Mesendoderm (in vitro differentiated cells): ENCODE data around the gene PELI2.

Experiments
- DNase-seq: peaks from one replicate; pipeline ENCODE4 v3.0.0; 2013
- H2AK5ac ChIP-seq: 2 replicates; pipeline ENCODE4 v1.6.1; 2013; ENCODE audit warnings: low read length, inconsistent platforms
- H2BK120ac ChIP-seq: 2 replicates; pipeline ENCODE4 v1.6.1; 2013; ENCODE audit warnings: low read depth, mild to moderate bottlenecking, low read length, moderate library complexity, mixed read lengths
- H2BK15ac ChIP-seq: replicated peaks from 2 replicates; pipeline ENCODE4 v1.6.1; 2013; ENCODE audit warnings: low read depth, mild to moderate bottlenecking, moderate library complexity
- H2BK5ac ChIP-seq: 2 replicates; pipeline ENCODE4 v1.6.1; 2013; ENCODE audit warnings: low read length, inconsistent platforms
- H3K18ac ChIP-seq: 2 replicates; pipeline ENCODE4 v1.6.1; 2013; ENCODE audit warnings: mild to moderate bottlenecking, low read length, mixed read lengths
- H3K23ac ChIP-seq: one replicate; pipeline ENCODE4 v1.6.1; 2013; ENCODE audit warnings: low read length
- H3K27ac ChIP-seq: 2 replicates; pipeline ENCODE4 v1.5.1; 2013; ENCODE audit warnings: low read depth, mild to moderate bottlenecking, inconsistent platforms, low read length, moderate library complexity
- H3K27me3 ChIP-seq: 2 replicates; pipeline ENCODE4 v1.6.1; 2013; ENCODE audit warnings: low read length, control low read depth, mild to moderate bottlenecking, inconsistent platforms; ENCODE audit not compliant: insufficient read depth, poor library complexity
- H3K36me3 ChIP-seq: 2 replicates; pipeline ENCODE4 v1.6.1; 2013; ENCODE audit warnings: low read length, inconsistent platforms; ENCODE audit not compliant: control insufficient read depth, insufficient read depth
- H3K4ac ChIP-seq: one replicate; pipeline ENCODE4 v1.6.1; 2013; ENCODE audit warnings: low read depth, mild to moderate bottlenecking, low read length, moderate library complexity
- H3K4me1 ChIP-seq: 2 replicates; pipeline ENCODE4 v1.6.1; 2013; ENCODE audit warnings: low read depth, low read length, inconsistent platforms; ENCODE audit not compliant: control insufficient read depth
- H3K4me2 ChIP-seq: 2 replicates; pipeline ENCODE4 v1.6.1; 2013; ENCODE audit warnings: low read length
- H3K4me3 ChIP-seq: 2 replicates; pipeline ENCODE4 v1.5.1; 2013; ENCODE audit warnings: mild to moderate bottlenecking, low read length
- H3K56ac ChIP-seq: one replicate; pipeline ENCODE4 v1.6.1; 2013; ENCODE audit warnings: low read length
- H3K79me1 ChIP-seq: 2 replicates; pipeline ENCODE4 v1.6.1; 2013; ENCODE audit warnings: low read length, inconsistent platforms
- H3K79me2 ChIP-seq: 2 replicates; pipeline ENCODE4 v1.6.1; 2013; ENCODE audit warnings: mild to moderate bottlenecking, low read length; ENCODE audit not compliant: control insufficient read depth, insufficient read depth
- H3K9ac ChIP-seq: 2 replicates; pipeline ENCODE4 v1.6.1; 2013; ENCODE audit warnings: low read length, inconsistent platforms
- H4K5ac ChIP-seq: one replicate; pipeline ENCODE4 v1.6.1; 2013; ENCODE audit warnings: low read length
- H4K8ac ChIP-seq: one replicate; pipeline ENCODE4 v1.6.1; 2013; ENCODE audit warnings: low read depth, mild to moderate bottlenecking, control low read depth, low read length, moderate library complexity
- WGBS: extraction: QIAGEN DNeasy Blood & Tissue Kit; methylation state at CpG from one replicate; pipeline ENCODE4 v1.1.7; 2013; ENCODE audit warnings: low lambda C conversion rate, missing lambda C conversion rate; ENCODE audit not compliant: insufficient coverage; ENCODE audit errors: extremely low coverage; 5-methylcytosine and 5-hydroxymethylcytosine counted together

Gene PELI2

GRCh38 chr14:56278383-56278782 is 160.2 kb downstream of the PELI2 start:
- Histone ChIP-seq H2BK120ac (no peak overlapping the region), H3K4me3 (no peak overlapping the region), H3K79me1 (no peaks in the 10 kb centered on the region), H3K4me2 (no peak overlapping the region), H3K4me1 (no peaks in the 10 kb centered on the region), H2AK5ac (no peak overlapping the region), H4K8ac (no peak overlapping the region), H3K27ac (no peak overlapping the region), H3K79me2 (no peaks in the 10 kb centered on the region), H4K5ac (no peak overlapping the region), H3K4ac (no peak overlapping the region), H3K27me3 (no peaks in the 10 kb centered on the region), H3K56ac (no peak overlapping the region), H3K23ac (no peak overlapping the region), H3K18ac (no peak overlapping the region), H2BK15ac (no peak overlapping the region), H3K9ac (no peak overlapping the region), H3K36me3 (no peaks in the 10 kb centered on the region), H2BK5ac (no peak overlapping the region)
- no peak for DNase-seq
- WGBS: no CpG with 5 or more reads among the region's 1 CpG

DNA sequence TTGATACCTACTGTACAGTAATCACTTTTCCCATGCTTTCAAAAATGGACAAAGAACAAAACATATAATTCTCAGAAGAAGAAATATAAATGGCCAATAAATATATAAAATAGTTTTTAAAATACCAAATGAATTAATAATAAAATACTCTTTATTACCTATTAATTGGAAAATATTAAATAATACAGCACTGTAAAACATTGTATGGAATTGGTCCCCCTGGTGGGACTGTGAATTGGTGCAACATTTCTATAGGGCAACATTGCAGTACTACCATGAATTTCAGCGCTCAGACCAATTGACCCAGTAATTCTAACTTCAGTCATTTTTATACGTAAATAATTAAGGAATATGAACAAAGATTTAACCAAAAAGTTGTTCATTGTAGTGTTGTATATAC is 162.6 kb downstream of the PELI2 start:
- WGBS: no CpG with 5 or more reads among the region's 2 CpGs
- H2BK120ac ChIP-seq: no peak overlapping the region
- H3K9ac ChIP-seq: no peak overlapping the region
- no peaks in the 10 kb centered on the region for H3K79me1 ChIP-seq
- no peak overlapping the region for H2AK5ac ChIP-seq
- no peaks in the 10 kb centered on the region for H3K36me3 ChIP-seq
- no peaks in the 10 kb centered on the region for H3K27me3 ChIP-seq
- H3K4me1 ChIP-seq: no peaks in the 10 kb centered on the region
- no peak for DNase-seq
- H3K18ac ChIP-seq: no peak overlapping the region
- H3K23ac ChIP-seq: no peak overlapping the region
- no peak overlapping the region for H4K5ac ChIP-seq
- no peak overlapping the region for H3K4me3 ChIP-seq
- no peak overlapping the region for H4K8ac ChIP-seq
- no peaks in the 10 kb centered on the region for H3K79me2 ChIP-seq
- H2BK5ac ChIP-seq: no peak overlapping the region
- H3K4ac ChIP-seq: no peak overlapping the region
- H2BK15ac ChIP-seq: no peak overlapping the region
- H3K4me2 ChIP-seq: no peak overlapping the region
- H3K56ac ChIP-seq: no peak overlapping the region
- H3K27ac ChIP-seq: no peak overlapping the region

DNA sequence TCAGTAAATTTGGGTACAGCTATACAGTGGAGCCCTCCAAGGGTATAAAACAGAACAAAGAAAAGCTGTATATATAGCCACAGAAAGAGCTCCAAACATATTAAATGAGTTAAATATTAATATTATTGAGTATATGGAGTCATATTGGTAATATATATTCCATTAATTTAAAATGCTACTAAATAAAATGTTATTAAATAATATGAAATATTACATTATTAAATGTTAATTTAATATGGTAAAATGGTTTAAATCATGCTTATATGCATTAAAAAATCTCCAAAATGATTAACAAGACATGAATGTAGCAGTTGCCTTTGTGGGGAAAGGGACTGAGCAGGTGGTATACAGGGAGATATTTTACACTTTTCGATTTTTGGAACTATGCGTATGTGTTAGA is 164.0 kb downstream of the PELI2 start:
- H3K18ac ChIP-seq: no peak overlapping the region

DNA sequence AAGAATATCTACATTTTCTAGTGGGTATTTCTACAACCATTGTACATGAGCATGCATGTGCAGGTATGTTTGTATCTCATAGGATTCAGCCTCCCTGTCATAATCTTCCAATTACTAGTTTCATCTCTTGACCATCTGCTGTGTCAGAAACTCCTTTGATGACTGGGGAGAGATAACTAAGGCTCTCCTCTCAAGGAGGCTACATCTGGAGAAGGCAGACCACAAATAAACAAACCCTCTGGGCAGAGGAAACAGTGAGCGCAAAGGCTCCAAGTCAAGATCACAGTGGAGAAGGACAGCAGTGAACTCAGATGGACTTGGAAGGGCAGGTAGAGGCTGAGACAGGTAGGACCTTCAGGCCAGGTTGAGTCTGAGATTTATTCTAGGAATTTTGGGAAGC is 166.4 kb downstream of the PELI2 start:
- Histone ChIP-seq H3K4ac (no peak overlapping the region), H3K18ac (no peak overlapping the region), H3K9ac (no peak overlapping the region), H3K27me3 (no peaks in the 10 kb centered on the region), H2BK15ac (no peak overlapping the region), H3K4me1 (no peaks in the 10 kb centered on the region), H3K4me3 (no peak overlapping the region), H2BK5ac (no peak overlapping the region), H3K27ac (no peak overlapping the region), H3K79me2 (no peaks in the 10 kb centered on the region), H2AK5ac (no peak overlapping the region), H4K5ac (no peak overlapping the region), H3K56ac (no peak overlapping the region), H4K8ac (no peak overlapping the region), H3K79me1 (no peaks in the 10 kb centered on the region), H3K23ac (no peak overlapping the region), H2BK120ac (no peak overlapping the region), H3K4me2 (no peak overlapping the region), H3K36me3 (no peaks in the 10 kb centered on the region)
- no peak for DNase-seq
- no CpG with 5 or more reads among the region's 1 CpG for WGBS

More for the DNA sequence above, 164.0 kb downstream of the PELI2 start:
- Histone ChIP-seq H3K79me2 (no peaks in the 10 kb centered on the region), H4K8ac (no peak overlapping the region), H3K4me2 (no peak overlapping the region), H2BK5ac (no peak overlapping the region), H2BK120ac (no peak overlapping the region), H3K56ac (no peak overlapping the region), H3K4me1 (no peaks in the 10 kb centered on the region), H3K27ac (no peak overlapping the region), H3K9ac (no peak overlapping the region), H3K27me3 (no peaks in the 10 kb centered on the region), H2AK5ac (no peak overlapping the region), H3K23ac (no peak overlapping the region), H2BK15ac (no peak overlapping the region), H3K4ac (no peak overlapping the region), H3K4me3 (no peak overlapping the region), H3K79me1 (no peaks in the 10 kb centered on the region), H4K5ac (no peak overlapping the region), H3K36me3 (no peaks in the 10 kb centered on the region)
- no peak for DNase-seq
- no CpG with 5 or more reads among the region's 2 CpGs for WGBS

DNA sequence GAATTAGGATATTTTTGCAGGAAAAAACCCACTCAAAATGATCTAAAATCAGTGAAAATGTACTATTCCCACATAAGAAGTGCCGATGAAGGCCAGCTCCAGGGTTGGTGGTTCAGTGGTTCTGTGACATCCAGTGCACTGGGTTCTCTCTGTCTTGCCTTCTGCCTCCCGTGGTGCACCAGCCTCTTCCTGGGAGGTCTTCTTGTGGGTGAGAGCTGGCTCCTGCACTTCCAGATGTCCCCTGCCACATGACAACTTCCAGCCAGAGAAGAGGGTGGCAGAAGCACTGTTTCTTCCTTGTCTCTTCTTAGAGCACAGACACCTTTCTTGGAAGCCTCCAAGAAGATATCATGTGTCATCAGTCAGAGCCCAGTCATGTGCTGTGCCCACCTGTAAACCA is 170.9 kb downstream of the PELI2 start:
- Histone ChIP-seq H2BK5ac (no peak overlapping the region), H3K56ac (no peak overlapping the region), H2AK5ac (no peak overlapping the region), H3K4me1 (no peaks in the 10 kb centered on the region), H2BK120ac (no peak overlapping the region), H3K9ac (no peak overlapping the region), H3K23ac (no peak overlapping the region), H3K27me3 (no peaks in the 10 kb centered on the region), H4K5ac (no peak overlapping the region), H3K4me2 (no peak overlapping the region), H3K4ac (no peak overlapping the region), H3K18ac (no peak overlapping the region), H3K79me2 (no peaks in the 10 kb centered on the region), H3K4me3 (no peak overlapping the region), H3K27ac (no peak overlapping the region), H3K79me1 (no peaks in the 10 kb centered on the region), H2BK15ac (no peak overlapping the region), H4K8ac (no peak overlapping the region), H3K36me3 (peaks cover 1% of the 10 kb centered on the region)
- no peak for DNase-seq
- no CpG with 5 or more reads among the region's 2 CpGs for WGBS

DNA sequence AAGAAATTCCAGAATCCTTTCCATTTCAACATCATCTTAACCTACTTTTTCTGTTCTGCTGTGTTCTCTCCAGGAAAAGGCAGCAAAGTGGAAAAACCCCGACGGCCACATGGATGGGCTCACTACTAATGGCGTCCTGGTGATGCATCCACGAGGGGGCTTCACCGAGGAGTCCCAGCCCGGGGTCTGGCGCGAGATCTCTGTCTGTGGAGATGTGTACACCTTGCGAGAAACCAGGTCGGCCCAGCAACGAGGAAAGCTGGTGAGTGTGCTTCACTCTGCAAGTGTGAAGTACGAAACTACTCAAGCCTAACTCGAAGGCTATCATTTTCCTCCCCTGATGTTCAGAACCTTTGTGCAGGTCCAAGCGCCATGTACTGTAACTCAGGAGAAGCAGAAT is 172.0 kb downstream of the PELI2 start:
- H2BK120ac ChIP-seq: no peak overlapping the region
- peaks cover 1% of the 10 kb centered on the region for H3K36me3 ChIP-seq
- no peak overlapping the region for H2BK15ac ChIP-seq
- H3K27ac ChIP-seq: no peak overlapping the region
- no peak overlapping the region for H3K18ac ChIP-seq
- H3K23ac ChIP-seq: no peak overlapping the region
- WGBS: no CpG with 5 or more reads among the region's 14 CpGs
- H3K79me2 ChIP-seq: no peaks in the 10 kb centered on the region
- H3K4me1 ChIP-seq: no peaks in the 10 kb centered on the region
- H3K27me3 ChIP-seq: no peaks in the 10 kb centered on the region
- DNase-seq: no peak
- no peak overlapping the region for H3K4ac ChIP-seq
- H3K4me2 ChIP-seq: no peak overlapping the region
- H2AK5ac ChIP-seq: no peak overlapping the region
- H4K5ac ChIP-seq: no peak overlapping the region
- no peak overlapping the region for H2BK5ac ChIP-seq
- H3K9ac ChIP-seq: no peak overlapping the region
- no peaks in the 10 kb centered on the region for H3K79me1 ChIP-seq
- no peak overlapping the region for H3K56ac ChIP-seq
- no peak overlapping the region for H4K8ac ChIP-seq
- H3K4me3 ChIP-seq: no peak overlapping the region
